ENCODE measurements around the gene ACAA1. TPM values are rescaled to one million over a fixed set of nuclear protein-coding genes. Genes with fewer than 3 reads are reported as not detected.

ACAA1 gene
- total and polyA plus RNA-seq, 10 of the 15 experiments (the other 5 are each of a cell fraction or from before 2014, with no cell fraction given): 5.7 to 85.4 (median 60.6) TPM

DNA sequence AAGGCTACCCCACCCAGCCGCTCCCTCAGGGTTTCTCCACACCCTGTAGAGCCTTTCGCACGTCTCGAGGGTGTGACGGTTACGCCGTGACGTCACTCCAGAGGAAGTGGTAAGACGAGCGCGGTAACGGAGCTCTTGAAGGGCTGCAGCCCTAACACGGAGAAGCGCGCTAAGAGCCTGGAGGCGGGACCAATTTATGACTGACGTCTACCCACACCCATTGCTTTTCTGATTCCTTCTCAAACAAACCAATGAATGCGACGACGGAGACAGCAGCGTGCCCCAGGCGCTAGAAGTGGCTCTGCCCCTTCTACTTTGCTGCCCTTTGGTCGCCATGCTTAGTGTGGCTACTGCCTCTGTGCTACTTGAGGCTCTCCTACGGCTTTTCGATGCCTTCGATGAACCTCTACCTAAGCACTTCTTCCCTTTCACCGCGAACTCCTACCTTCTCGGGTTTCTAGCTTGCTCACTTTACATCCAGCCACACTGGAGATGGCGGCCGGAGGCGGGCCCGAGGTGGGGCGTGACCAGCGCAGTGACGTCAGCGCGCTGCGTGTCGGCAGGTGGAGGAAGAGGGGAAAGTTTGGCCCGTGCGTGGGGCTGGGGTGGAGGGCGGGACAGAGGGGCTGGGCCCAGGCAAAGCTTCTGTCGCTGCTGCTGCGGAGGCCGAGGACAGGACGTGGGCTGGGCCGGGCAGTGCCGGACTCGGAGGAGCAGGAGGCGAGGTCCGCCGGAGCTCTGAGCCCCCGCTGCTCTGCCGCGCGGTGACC, 28.2 kb upstream of the ACAA1 start, which contains the start of gene OXSR1 (continued):
- TF ChIP-seq IRF4 (IDR thresholded peaks at IDR 0.05; ENCODE audit: low read depth, low read length) (no peak), ZNF384 (IDR thresholded peaks at IDR 0.05; ENCODE audit: borderline replicate concordance, low read depth, low read length) (no peak), CREB1 (IDR thresholded peaks at IDR 0.05; ENCODE audit: low read depth) (peak; percentile 99), EED (IDR thresholded peaks at IDR 0.05; ENCODE audit: low read depth) (no peak; the same call in 1 of the 2 replicates), SP1 (IDR thresholded peaks at IDR 0.05; ENCODE audit: low read depth, low read length) (peak; percentile 94), TBL1XR1 (IDR thresholded peaks at IDR 0.05; ENCODE audit: low read depth, low read length) (no peak)
- TF ChIP-seq, protein P1, sequence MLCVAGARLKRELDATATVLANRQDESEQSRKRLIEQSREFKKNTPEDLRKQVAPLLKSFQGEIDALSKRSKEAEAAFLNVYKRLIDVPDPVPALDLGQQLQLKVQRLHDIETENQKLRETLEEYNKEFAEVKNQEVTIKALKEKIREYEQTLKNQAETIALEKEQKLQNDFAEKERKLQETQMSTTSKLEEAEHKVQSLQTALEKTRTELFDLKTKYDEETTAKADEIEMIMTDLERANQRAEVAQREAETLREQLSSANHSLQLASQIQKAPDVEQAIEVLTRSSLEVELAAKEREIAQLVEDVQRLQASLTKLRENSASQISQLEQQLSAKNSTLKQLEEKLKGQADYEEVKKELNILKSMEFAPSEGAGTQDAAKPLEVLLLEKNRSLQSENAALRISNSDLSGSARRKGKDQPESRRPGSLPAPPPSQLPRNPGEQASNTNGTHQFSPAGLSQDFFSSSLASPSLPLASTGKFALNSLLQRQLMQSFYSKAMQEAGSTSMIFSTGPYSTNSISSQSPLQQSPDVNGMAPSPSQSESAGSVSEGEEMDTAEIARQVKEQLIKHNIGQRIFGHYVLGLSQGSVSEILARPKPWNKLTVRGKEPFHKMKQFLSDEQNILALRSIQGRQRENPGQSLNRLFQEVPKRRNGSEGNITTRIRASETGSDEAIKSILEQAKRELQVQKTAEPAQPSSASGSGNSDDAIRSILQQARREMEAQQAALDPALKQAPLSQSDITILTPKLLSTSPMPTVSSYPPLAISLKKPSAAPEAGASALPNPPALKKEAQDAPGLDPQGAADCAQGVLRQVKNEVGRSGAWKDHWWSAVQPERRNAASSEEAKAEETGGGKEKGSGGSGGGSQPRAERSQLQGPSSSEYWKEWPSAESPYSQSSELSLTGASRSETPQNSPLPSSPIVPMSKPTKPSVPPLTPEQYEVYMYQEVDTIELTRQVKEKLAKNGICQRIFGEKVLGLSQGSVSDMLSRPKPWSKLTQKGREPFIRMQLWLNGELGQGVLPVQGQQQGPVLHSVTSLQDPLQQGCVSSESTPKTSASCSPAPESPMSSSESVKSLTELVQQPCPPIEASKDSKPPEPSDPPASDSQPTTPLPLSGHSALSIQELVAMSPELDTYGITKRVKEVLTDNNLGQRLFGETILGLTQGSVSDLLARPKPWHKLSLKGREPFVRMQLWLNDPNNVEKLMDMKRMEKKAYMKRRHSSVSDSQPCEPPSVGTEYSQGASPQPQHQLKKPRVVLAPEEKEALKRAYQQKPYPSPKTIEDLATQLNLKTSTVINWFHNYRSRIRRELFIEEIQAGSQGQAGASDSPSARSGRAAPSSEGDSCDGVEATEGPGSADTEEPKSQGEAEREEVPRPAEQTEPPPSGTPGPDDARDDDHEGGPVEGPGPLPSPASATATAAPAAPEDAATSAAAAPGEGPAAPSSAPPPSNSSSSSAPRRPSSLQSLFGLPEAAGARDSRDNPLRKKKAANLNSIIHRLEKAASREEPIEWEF (IDR thresholded peaks at IDR 0.05; ENCODE audit: insufficient replicate concordance, low read depth, low read length): peak; percentile 47
- TF ChIP-seq, protein P2, sequence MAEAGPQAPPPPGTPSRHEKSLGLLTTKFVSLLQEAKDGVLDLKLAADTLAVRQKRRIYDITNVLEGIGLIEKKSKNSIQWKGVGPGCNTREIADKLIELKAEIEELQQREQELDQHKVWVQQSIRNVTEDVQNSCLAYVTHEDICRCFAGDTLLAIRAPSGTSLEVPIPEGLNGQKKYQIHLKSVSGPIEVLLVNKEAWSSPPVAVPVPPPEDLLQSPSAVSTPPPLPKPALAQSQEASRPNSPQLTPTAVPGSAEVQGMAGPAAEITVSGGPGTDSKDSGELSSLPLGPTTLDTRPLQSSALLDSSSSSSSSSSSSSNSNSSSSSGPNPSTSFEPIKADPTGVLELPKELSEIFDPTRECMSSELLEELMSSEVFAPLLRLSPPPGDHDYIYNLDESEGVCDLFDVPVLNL (IDR thresholded peaks at IDR 0.05; ENCODE audit: low read depth, low read length): peak; percentile 74

All from GM12878 (cell line).